Measurements from ENCODE around the gene ASAP3. TPM values are rescaled to one million over a fixed set of nuclear protein-coding genes. Genes with fewer than 3 reads are reported as not detected.

ASAP3 gene
- total RNA-seq, 6 donors from 2014 or later, result 29.5 to 47.2 (median 41.8) TPM

- Histone ChIP-seq H3K27ac (no peak overlapping the region), H3K4me3 (no peak overlapping the region), H3K27me3 (no peaks in the 10 kb centered on the region), H3K4me1 (peaks cover 4 to 21% (median 17%) of the 10 kb centered on the region in 4 donors), H3K9me3 (no peaks in the 10 kb centered on the region), H3K36me3 (peaks cover 0 to 3% (median 0%) of the 10 kb centered on the region in 4 donors)
- ATAC-seq (ENCODE audit: low FRiP score in 2 of 2) (no peak), DNase-seq (peak in 1 of 2 donors; percentile 18)
- TF ChIP-seq POLR2A (IDR thresholded peaks at IDR 0.05) (no peak), POLR2AphosphoS5 (IDR thresholded peaks at IDR 0.05) (no peak), CTCF (IDR thresholded peaks at IDR 0.05) (no peak), EP300 (IDR thresholded peaks at IDR 0.05) (no peak)
- WGBS, 2 donors, result 93% methylated on average over 4 to 8 of the region's 8 CpGs
Measured at GRCh38 chr1:23387494-23387893, 96.5 kb downstream of the ASAP3 start.

GRCh38 chr1:23385119-23385621 lies 98.8 kb downstream of the ASAP3 start:
- Histone ChIP-seq H3K27ac (peak overlapping the region in 1 of 4 donors; percentile 54), H3K9me3 (no peaks in the 10 kb centered on the region), H3K4me1 (peaks cover 4 to 21% (median 17%) of the 10 kb centered on the region in 4 donors), H3K4me3 (no peak overlapping the region), H3K27me3 (no peaks in the 10 kb centered on the region), H3K36me3 (peaks cover 0 to 3% (median 0%) of the 10 kb centered on the region in 4 donors)
- TF ChIP-seq CTCF (IDR thresholded peaks at IDR 0.05), result no peak
- TF ChIP-seq POLR2A (IDR thresholded peaks at IDR 0.05), result no peak
- TF ChIP-seq EP300 (IDR thresholded peaks at IDR 0.05), result no peak
- TF ChIP-seq POLR2AphosphoS5 (IDR thresholded peaks at IDR 0.05), result no peak
- ATAC-seq (ENCODE audit: low FRiP score in 2 of 2) (no peak), DNase-seq (peak in 1 of 2 donors; percentile 29)
- 71 to 81% methylated on average over 14 of the region's 14 CpGs for WGBS, 2 donors

- TF ChIP-seq POLR2AphosphoS5 (IDR thresholded peaks at IDR 0.05) (no peak), EP300 (IDR thresholded peaks at IDR 0.05) (no peak), POLR2A (IDR thresholded peaks at IDR 0.05) (no peak), CTCF (IDR thresholded peaks at IDR 0.05) (no peak)
- H3K4me1 ChIP-seq, result peaks cover 4 to 21% (median 17%) of the 10 kb centered on the region in 4 donors
- peaks cover 0 to 3% (median 0%) of the 10 kb centered on the region in 4 donors for H3K36me3 ChIP-seq
- ATAC-seq (ENCODE audit: low FRiP score in 2 of 2), result no peak
- H3K27me3 ChIP-seq, result no peaks in the 10 kb centered on the region
- no peak overlapping the region for H3K4me3 ChIP-seq
- WGBS, 2 donors, result 53 to 67% methylated on average over 11 of the region's 11 CpGs
- no peak for DNase-seq
- H3K27ac ChIP-seq, result peak overlapping the region in 2 of 4 donors; percentile 43 to 54
- no peaks in the 10 kb centered on the region for H3K9me3 ChIP-seq
Measured at GRCh38 chr1:23384312-23385058, 99.5 kb downstream of the ASAP3 start.

GRCh38 chr1:23383577-23384311 lies 100.2 kb downstream of the ASAP3 start:
- 60% methylated on average over 6 to 8 of the region's 8 CpGs for WGBS, 2 donors
- H3K36me3 ChIP-seq, result peaks cover 0 to 3% (median 0%) of the 10 kb centered on the region in 4 donors

More at GRCh38 chr1:23383577-23384311, 100.2 kb downstream of the ASAP3 start:
- TF ChIP-seq POLR2A (IDR thresholded peaks at IDR 0.05) (no peak), CTCF (IDR thresholded peaks at IDR 0.05) (no peak), EP300 (IDR thresholded peaks at IDR 0.05) (no peak), POLR2AphosphoS5 (IDR thresholded peaks at IDR 0.05) (no peak)
- H3K27ac ChIP-seq, result peak overlapping the region in 2 of 4 donors; percentile 27 to 43
- DNase-seq (no peak), ATAC-seq (ENCODE audit: low FRiP score in 2 of 2) (no peak)
- no peaks in the 10 kb centered on the region for H3K9me3 ChIP-seq
- peaks cover 4 to 21% (median 19%) of the 10 kb centered on the region in 4 donors for H3K4me1 ChIP-seq
- H3K4me3 ChIP-seq, result no peak overlapping the region
- H3K27me3 ChIP-seq, result no peaks in the 10 kb centered on the region

All from upper lobe of left lung (tissue), 6 donors.